Breast epithelium (tissue), 4 donors: ENCODE results near the gene PCSK5. TPM values are rescaled to one million over a fixed set of nuclear protein-coding genes. Genes with fewer than 3 reads are reported as not detected.

Experiments used
- DNase-seq, 2 donors: peaks; one replicate each; pipeline ENCODE4 v3.0.0-alpha.2; 2019; ENCODE audit warnings: low spot score in 2 of 2
- H3K27ac ChIP-seq, 2 donors: fragments of 200-600 bp; sonication (generic) in 1 of 2; one replicate each; pipeline ENCODE4 v1.5.1; 2016 to 2019; ENCODE audit warnings: mild to moderate bottlenecking in 1 of 2
- H3K27me3 ChIP-seq, 2 donors: fragments of 200-600 bp; sonication (generic) in 1 of 2; one replicate each; pipeline versions ENCODE4 v1.5.1 to v1.6.0; 2017 to 2019; ENCODE audit warnings: control low read depth in 1 of 2, mild to moderate bottlenecking in 1 of 2
- H3K36me3 ChIP-seq: fragments of 200-600 bp; one replicate; pipeline ENCODE4 v1.5.1; 2019
- H3K4me1 ChIP-seq, 2 donors: fragments of 200-600 bp; sonication (generic); one replicate each; pipeline ENCODE4 v1.5.1; 2016 to 2019; ENCODE audit warnings: control low read depth in 1 of 2
- H3K4me3 ChIP-seq, 3 donors: fragments of 200-600 bp; sonication (generic); 1 replicate in 2 of 3; 2 replicates in 1 of 3; pipeline ENCODE4 v1.5.1; 2016 to 2019; ENCODE audit warnings: mild to moderate bottlenecking in 3 of 3, moderate library complexity in 2 of 3
- H3K9me3 ChIP-seq, 2 donors: fragments of 200-600 bp; sonication (generic) in 1 of 2; one replicate each; pipeline ENCODE4 v1.5.1; 2016 to 2019; ENCODE audit warnings: control low read depth in 1 of 2
- POLR2A ChIP-seq: fragments of 450-650 bp; IDR thresholded peaks from one replicate; pipeline ENCODE4 v1.6.1; 2016; ENCODE audit warnings: antibody characterized with exemption, mild to moderate bottlenecking, moderate library complexity
- POLR2AphosphoS5 ChIP-seq, 3 donors: sonication (generic); formaldehyde crosslinking; IDR thresholded peaks; one replicate each; pipeline ENCODE4 v1.6.1; 2017; ENCODE audit warnings: antibody characterized with exemption in 3 of 3
- intact Hi-C: fragments of 100-400 bp; cut with DNase I; formaldehyde crosslinking; loops from one replicate; pipeline ENCODE4 v1.15.1; 2023; ENCODE audit warnings: low total_unique reads
- total RNA-seq, 3 donors: library from RNA; depleted of rRNA; stranded (reverse); fragments of >200 nt; gene quantifications; one replicate each; pipeline ENCODE4 v1.1.0, GENCODE V29; 2016
- TF ChIP-seq, protein P1 (sequence below), 3 donors: fragments of 450-650 bp; IDR thresholded peaks; one replicate each; pipeline ENCODE4 v1.5.1; 2016 to 2017; ENCODE audit warnings: antibody characterized with exemption in 3 of 3, mild to moderate bottlenecking in 3 of 3, moderate library complexity in 3 of 3

Gene PCSK5
- total RNA-seq, 3 donors from 2014 or later: 12.7 to 21.0 (median 19.0) TPM

GRCh38 chr9:75990576-75991304 is 100.3 kb downstream of the PCSK5 start:
- intact Hi-C loops: no loop called here
- no peaks in the 10 kb centered on the region for H3K4me1 ChIP-seq
- no peak overlapping the region for H3K4me3 ChIP-seq
- DNase-seq: no peak
- TF ChIP-seq POLR2AphosphoS5 (IDR thresholded peaks at IDR 0.05) (no peak), POLR2A (no peak)
- TF ChIP-seq, protein P1, sequence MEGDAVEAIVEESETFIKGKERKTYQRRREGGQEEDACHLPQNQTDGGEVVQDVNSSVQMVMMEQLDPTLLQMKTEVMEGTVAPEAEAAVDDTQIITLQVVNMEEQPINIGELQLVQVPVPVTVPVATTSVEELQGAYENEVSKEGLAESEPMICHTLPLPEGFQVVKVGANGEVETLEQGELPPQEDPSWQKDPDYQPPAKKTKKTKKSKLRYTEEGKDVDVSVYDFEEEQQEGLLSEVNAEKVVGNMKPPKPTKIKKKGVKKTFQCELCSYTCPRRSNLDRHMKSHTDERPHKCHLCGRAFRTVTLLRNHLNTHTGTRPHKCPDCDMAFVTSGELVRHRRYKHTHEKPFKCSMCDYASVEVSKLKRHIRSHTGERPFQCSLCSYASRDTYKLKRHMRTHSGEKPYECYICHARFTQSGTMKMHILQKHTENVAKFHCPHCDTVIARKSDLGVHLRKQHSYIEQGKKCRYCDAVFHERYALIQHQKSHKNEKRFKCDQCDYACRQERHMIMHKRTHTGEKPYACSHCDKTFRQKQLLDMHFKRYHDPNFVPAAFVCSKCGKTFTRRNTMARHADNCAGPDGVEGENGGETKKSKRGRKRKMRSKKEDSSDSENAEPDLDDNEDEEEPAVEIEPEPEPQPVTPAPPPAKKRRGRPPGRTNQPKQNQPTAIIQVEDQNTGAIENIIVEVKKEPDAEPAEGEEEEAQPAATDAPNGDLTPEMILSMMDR (IDR thresholded peaks at IDR 0.05): no peak
- H3K27ac ChIP-seq: no peak overlapping the region
- H3K9me3 ChIP-seq: no peaks in the 10 kb centered on the region
- no peaks in the 10 kb centered on the region for H3K36me3 ChIP-seq
- H3K27me3 ChIP-seq: no peaks in the 10 kb centered on the region

- Histone ChIP-seq H3K36me3 (no peaks in the 10 kb centered on the region), H3K27ac (no peak overlapping the region), H3K4me3 (no peak overlapping the region), H3K9me3 (no peaks in the 10 kb centered on the region), H3K27me3 (no peaks in the 10 kb centered on the region), H3K4me1 (no peaks in the 10 kb centered on the region)
- no peak for DNase-seq
- intact Hi-C loops: no loop called here
- TF ChIP-seq, protein P1 (IDR thresholded peaks at IDR 0.05): no peak
- TF ChIP-seq POLR2AphosphoS5 (IDR thresholded peaks at IDR 0.05) (no peak), POLR2A (no peak)
Measured at GRCh38 chr9:75992482-75993206, 102.2 kb downstream of the PCSK5 start.

- Histone ChIP-seq H3K4me3 (no peak overlapping the region), H3K36me3 (no peaks in the 10 kb centered on the region), H3K9me3 (no peaks in the 10 kb centered on the region), H3K27ac (no peak overlapping the region), H3K4me1 (no peaks in the 10 kb centered on the region), H3K27me3 (no peaks in the 10 kb centered on the region)
- intact Hi-C loops: no loop called here
- TF ChIP-seq POLR2AphosphoS5 (IDR thresholded peaks at IDR 0.05): no peak
- TF ChIP-seq POLR2A: no peak
- TF ChIP-seq, protein P1 (IDR thresholded peaks at IDR 0.05): no peak
- DNase-seq: no peak
Measured at GRCh38 chr9:75993434-75993833, 103.0 kb downstream of the PCSK5 start.

DNA sequence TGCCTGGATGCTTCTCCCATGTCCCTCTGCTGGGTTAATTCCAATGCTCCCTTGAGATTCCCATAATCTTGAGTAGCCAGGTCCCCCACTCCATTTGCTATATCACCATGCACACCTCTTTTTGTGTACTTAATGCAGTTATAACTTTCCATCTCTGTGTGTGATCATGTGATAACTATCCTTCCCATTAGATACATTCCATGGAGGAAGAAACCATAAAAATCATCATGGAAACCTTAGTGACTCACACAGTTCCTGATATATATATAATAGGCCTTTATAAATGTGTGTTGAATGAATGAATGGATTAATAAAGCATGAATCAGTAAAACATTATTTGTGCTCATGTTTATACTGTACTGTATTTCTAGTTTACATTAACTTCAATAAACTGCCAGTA is 104.6 kb downstream of the PCSK5 start:
- intact Hi-C loops: no loop called here
- H3K9me3 ChIP-seq: no peaks in the 10 kb centered on the region
- no peak overlapping the region for H3K27ac ChIP-seq
- no peaks in the 10 kb centered on the region for H3K36me3 ChIP-seq
- H3K4me3 ChIP-seq: no peak overlapping the region
- no peak for DNase-seq
- TF ChIP-seq POLR2A (no peak), POLR2AphosphoS5 (IDR thresholded peaks at IDR 0.05) (no peak)
- TF ChIP-seq, protein P1 (IDR thresholded peaks at IDR 0.05): no peak
- no peaks in the 10 kb centered on the region for H3K4me1 ChIP-seq
- H3K27me3 ChIP-seq: no peaks in the 10 kb centered on the region

- TF ChIP-seq, protein P1 (IDR thresholded peaks at IDR 0.05): no peak
- TF ChIP-seq POLR2A (no peak), POLR2AphosphoS5 (IDR thresholded peaks at IDR 0.05) (no peak)
- intact Hi-C loops: no loop called here
- no peak overlapping the region for H3K27ac ChIP-seq
- H3K9me3 ChIP-seq: no peaks in the 10 kb centered on the region
- no peak for DNase-seq
- H3K36me3 ChIP-seq: no peaks in the 10 kb centered on the region
- H3K4me3 ChIP-seq: no peak overlapping the region
- no peaks in the 10 kb centered on the region for H3K27me3 ChIP-seq
- no peaks in the 10 kb centered on the region for H3K4me1 ChIP-seq
Measured at GRCh38 chr9:75996726-75997125, 106.3 kb downstream of the PCSK5 start.
